Measurements from ENCODE around the gene EIF2S2.
"Not testable (repeated sequence)": the region's sequence is repeated elsewhere in the genome, so short reads cannot be mapped to it uniquely, and the experiment has no call there.

EIF2S2 gene

GRCh38 chr20:34143951-34144350, 31.9 kb upstream of the EIF2S2 start:
- no peaks in the 10 kb centered on the region for H3K27me3 ChIP-seq (ENCODE audit: insufficient read depth, low read depth, severe bottlenecking)
- H3K9me3 ChIP-seq (ENCODE audit: severe bottlenecking) = no peaks in the 10 kb centered on the region
- no peak overlapping the region for H3K27ac ChIP-seq
- TF ChIP-seq, protein P1, sequence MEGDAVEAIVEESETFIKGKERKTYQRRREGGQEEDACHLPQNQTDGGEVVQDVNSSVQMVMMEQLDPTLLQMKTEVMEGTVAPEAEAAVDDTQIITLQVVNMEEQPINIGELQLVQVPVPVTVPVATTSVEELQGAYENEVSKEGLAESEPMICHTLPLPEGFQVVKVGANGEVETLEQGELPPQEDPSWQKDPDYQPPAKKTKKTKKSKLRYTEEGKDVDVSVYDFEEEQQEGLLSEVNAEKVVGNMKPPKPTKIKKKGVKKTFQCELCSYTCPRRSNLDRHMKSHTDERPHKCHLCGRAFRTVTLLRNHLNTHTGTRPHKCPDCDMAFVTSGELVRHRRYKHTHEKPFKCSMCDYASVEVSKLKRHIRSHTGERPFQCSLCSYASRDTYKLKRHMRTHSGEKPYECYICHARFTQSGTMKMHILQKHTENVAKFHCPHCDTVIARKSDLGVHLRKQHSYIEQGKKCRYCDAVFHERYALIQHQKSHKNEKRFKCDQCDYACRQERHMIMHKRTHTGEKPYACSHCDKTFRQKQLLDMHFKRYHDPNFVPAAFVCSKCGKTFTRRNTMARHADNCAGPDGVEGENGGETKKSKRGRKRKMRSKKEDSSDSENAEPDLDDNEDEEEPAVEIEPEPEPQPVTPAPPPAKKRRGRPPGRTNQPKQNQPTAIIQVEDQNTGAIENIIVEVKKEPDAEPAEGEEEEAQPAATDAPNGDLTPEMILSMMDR (IDR thresholded peaks at IDR 0.05; ENCODE audit: low read depth, low read length) = no peak
- no peak for DNase-seq
- no peaks in the 10 kb centered on the region for H3K36me3 ChIP-seq
- no peak overlapping the region for H3K4me3 ChIP-seq (ENCODE audit: low read depth, low read length)

GRCh38 chr20:34142121-34142520, 30.1 kb upstream of the EIF2S2 start:
- Histone ChIP-seq H3K27me3 (ENCODE audit: insufficient read depth, low read depth, severe bottlenecking) (no peaks in the 10 kb centered on the region), H3K36me3 (no peaks in the 10 kb centered on the region), H3K27ac (no peak overlapping the region), H3K9me3 (ENCODE audit: severe bottlenecking) (no peaks in the 10 kb centered on the region), H3K4me3 (ENCODE audit: low read depth, low read length) (no peak overlapping the region)
- no peak for DNase-seq
- TF ChIP-seq, protein P1 (IDR thresholded peaks at IDR 0.05; ENCODE audit: low read depth, low read length) = no peak

- no peak for DNase-seq
- Histone ChIP-seq H3K27ac (no peak overlapping the region), H3K27me3 (ENCODE audit: insufficient read depth, low read depth, severe bottlenecking) (no peaks in the 10 kb centered on the region), H3K9me3 (ENCODE audit: severe bottlenecking) (no peaks in the 10 kb centered on the region), H3K36me3 (no peaks in the 10 kb centered on the region), H3K4me3 (ENCODE audit: low read depth, low read length) (no peak overlapping the region)
- TF ChIP-seq, protein P1 (IDR thresholded peaks at IDR 0.05; ENCODE audit: low read depth, low read length) = no peak
Observed at GRCh38 chr20:34141293-34141692, 29.2 kb upstream of the EIF2S2 start.

DNA sequence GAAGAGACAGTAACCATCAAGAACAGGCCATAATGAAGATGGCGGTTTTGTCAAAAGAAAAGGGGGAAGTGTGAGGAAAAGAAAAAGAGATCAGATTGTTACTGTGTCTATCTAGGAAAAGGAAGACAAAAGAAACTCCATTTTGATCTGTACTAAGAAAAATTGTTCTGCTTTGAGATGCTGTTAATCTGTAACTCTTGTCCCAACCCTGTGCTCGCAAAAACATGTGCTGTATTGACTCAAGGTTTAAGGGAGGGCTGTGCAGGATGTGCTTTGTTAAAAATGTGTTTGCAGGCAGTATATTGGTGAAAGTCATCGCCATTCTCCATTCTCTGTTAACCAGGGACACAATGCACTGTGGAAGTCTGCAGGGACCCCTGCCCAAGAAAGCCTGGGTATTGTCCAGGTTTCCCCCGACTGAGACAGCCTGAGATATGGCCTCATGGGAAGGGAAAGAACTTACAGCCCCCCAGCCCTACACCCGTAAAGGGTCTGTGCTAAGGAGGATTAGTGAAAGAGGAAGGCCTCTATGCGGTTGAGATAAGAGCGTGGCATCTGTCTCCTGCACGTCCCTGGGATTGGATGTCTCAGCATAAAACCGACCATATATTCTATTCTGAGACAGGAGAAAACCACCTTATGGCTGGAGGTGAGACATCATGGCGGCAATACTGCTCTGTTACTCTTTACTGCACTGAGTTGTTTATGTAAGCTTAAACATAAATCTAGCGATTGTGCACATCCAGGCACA, 23.7 kb upstream of the EIF2S2 start:
- H3K27me3 ChIP-seq (ENCODE audit: insufficient read depth, low read depth, severe bottlenecking); H3K9me3 ChIP-seq (ENCODE audit: severe bottlenecking); H3K4me3 ChIP-seq (ENCODE audit: low read depth, low read length); H3K36me3 ChIP-seq: not testable (repeated sequence)
- peak overlapping the region; percentile 62 for H3K27ac ChIP-seq
- DNase-seq = peak; percentile 41

GRCh38 chr20:34133365-34133860, 21.4 kb upstream of the EIF2S2 start:
- not testable (repeated sequence) for H3K4me3 ChIP-seq (ENCODE audit: low read depth, low read length); H3K36me3 ChIP-seq; DNase-seq; H3K9me3 ChIP-seq (ENCODE audit: severe bottlenecking); H3K27me3 ChIP-seq (ENCODE audit: insufficient read depth, low read depth, severe bottlenecking)
- H3K27ac ChIP-seq = peak overlapping the region; percentile 70

- not testable (repeated sequence) for H3K4me3 ChIP-seq (ENCODE audit: low read depth, low read length); H3K36me3 ChIP-seq; DNase-seq; H3K27me3 ChIP-seq (ENCODE audit: insufficient read depth, low read depth, severe bottlenecking); H3K9me3 ChIP-seq (ENCODE audit: severe bottlenecking)
- H3K27ac ChIP-seq = peak overlapping the region; percentile 70
Observed at GRCh38 chr20:34132943-34133342, 20.9 kb upstream of the EIF2S2 start.

GRCh38 chr20:34132491-34132890, 20.4 kb upstream of the EIF2S2 start:
- H3K4me3 ChIP-seq (ENCODE audit: low read depth, low read length); H3K36me3 ChIP-seq; H3K27ac ChIP-seq; H3K9me3 ChIP-seq (ENCODE audit: severe bottlenecking); H3K27me3 ChIP-seq (ENCODE audit: insufficient read depth, low read depth, severe bottlenecking); DNase-seq: not testable (repeated sequence)

DNA sequence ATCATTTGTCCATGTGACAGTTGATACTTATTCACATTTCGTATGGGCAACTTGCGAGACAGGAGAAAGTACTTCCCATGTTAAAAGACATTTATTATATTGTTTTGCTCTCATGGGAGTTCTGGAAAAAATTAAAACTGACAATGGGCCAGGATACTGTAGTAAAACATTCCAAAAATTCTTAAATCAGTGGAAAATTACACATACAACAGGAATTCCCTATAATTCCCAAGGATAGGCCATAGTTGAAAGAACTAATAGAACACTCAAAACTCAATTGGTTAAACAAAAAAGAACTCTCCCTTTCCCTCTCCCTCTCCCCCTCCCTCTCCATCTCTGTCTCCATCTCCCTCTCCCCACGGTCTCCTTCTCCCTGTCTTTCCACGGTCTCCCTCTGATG, 19.4 kb upstream of the EIF2S2 start:
- H3K9me3 ChIP-seq (ENCODE audit: severe bottlenecking) = peaks cover 7% of the 10 kb centered on the region
- no peaks in the 10 kb centered on the region for H3K36me3 ChIP-seq
- no peak overlapping the region for H3K4me3 ChIP-seq (ENCODE audit: low read depth, low read length)
- H3K27ac ChIP-seq = no peak overlapping the region
- no peaks in the 10 kb centered on the region for H3K27me3 ChIP-seq (ENCODE audit: insufficient read depth, low read depth, severe bottlenecking)
- DNase-seq = no peak
- TF ChIP-seq, protein P1 (IDR thresholded peaks at IDR 0.05; ENCODE audit: low read depth, low read length) = no peak
